K562 (cell line): ENCODE results near the gene PSMB7. TPM values are rescaled to one million over a fixed set of nuclear protein-coding genes. Genes with fewer than 3 reads are reported as not detected.

Experiments
- BHLHE40 ChIP-seq: IDR thresholded peaks from 2 replicates; pipeline ENCODE4 v1.6.1; 2011; ENCODE audit warnings: low read length, improper control_type of control experiment
- CAMTA2 ChIP-seq: fragments of 250-450 bp; sonication (Bioruptor Pico); conservative IDR thresholded peaks from 2 replicates; pipeline ENCODE4 v1.5.1; 2022
- EGR1 ChIP-seq: fragments of 450-650 bp; conservative IDR thresholded peaks from 2 replicates; pipeline ENCODE4 v1.6.1; 2017; ENCODE audit warnings: mild to moderate bottlenecking
- EWSR1 ChIP-seq: fragments of 450-650 bp; IDR thresholded peaks from 2 replicates; pipeline ENCODE4 v1.6.1; 2018; ENCODE audit warnings: borderline replicate concordance, mild to moderate bottlenecking, low read depth, moderate library complexity; ENCODE audit not compliant: partially characterized antibody
- HNRNPLL ChIP-seq: fragments of 200-400 bp; formaldehyde crosslinking; IDR thresholded peaks from 2 replicates; pipeline ENCODE4 v1.6.1; 2017; ENCODE audit warnings: low read length, low read depth, mild to moderate bottlenecking; ENCODE audit not compliant: poor library complexity, severe bottlenecking
- MTA1 ChIP-seq: fragments of 450-650 bp; IDR thresholded peaks from 2 replicates; pipeline ENCODE4 v1.6.1; 2017; ENCODE audit warnings: borderline replicate concordance
- NR2C1 ChIP-seq, 2 experiments: fragments of 450-650 bp; IDR thresholded peaks; 2 replicates each; pipeline ENCODE4 v1.6.1; 2017; ENCODE audit warnings: mild to moderate bottlenecking in 2 of 2, antibody characterized with exemption in 1 of 2, inconsistent platforms in 1 of 2, missing compliant biosample characterization in 1 of 2, missing genetic modification characterization in 1 of 2
- NRF1 ChIP-seq, 2 experiments: fragments of 450-650 bp; IDR thresholded peaks in 1 of 2; conservative IDR thresholded peaks in 1 of 2; 2 replicates each; pipeline ENCODE4 v1.6.1; 2014; ENCODE audit warnings: mild to moderate bottlenecking in 2 of 2
- POLR2B ChIP-seq: fragments of 450-650 bp; IDR thresholded peaks from 2 replicates; pipeline ENCODE4 v1.6.1; 2018; ENCODE audit warnings: low read depth; ENCODE audit not compliant: partially characterized antibody
- YY1 ChIP-seq, 3 experiments: IDR thresholded peaks; 2 replicates each; pipeline ENCODE4 v1.6.1; 2011; ENCODE audit warnings: low read length in 2 of 3, mild to moderate bottlenecking in 2 of 3, moderate library complexity in 2 of 3, borderline replicate concordance in 1 of 3, control low read depth in 1 of 3, low read depth in 1 of 3; ENCODE audit not compliant: insufficient read depth in 3 of 3, insufficient replicate concordance in 2 of 3, control insufficient read depth in 1 of 3, insufficient read length in 1 of 3; ENCODE audit errors: extremely low read depth in 1 of 3
- ZKSCAN8 ChIP-seq: fragments of 200-800 bp; sonication (Bioruptor generic); IDR thresholded peaks from 2 replicates; pipeline ENCODE4 v1.6.1; 2016; ENCODE audit warnings: missing genetic modification characterization, missing compliant biosample characterization
- ZNF134 ChIP-seq: fragments of 250-450 bp; sonication (Bioruptor Pico); conservative IDR thresholded peaks from 2 replicates; pipeline ENCODE4 v1.4.0; 2020
- ZNF212 ChIP-seq: fragments of 450-650 bp; formaldehyde crosslinking; IDR thresholded peaks from 2 replicates; pipeline ENCODE4 v1.4.0; 2020; ENCODE audit warnings: mild to moderate bottlenecking
- ZNF324 ChIP-seq: fragments of 250-450 bp; sonication (Bioruptor Pico); IDR thresholded peaks from 2 replicates; pipeline ENCODE4 v1.4.0; 2020; ENCODE audit warnings: mild to moderate bottlenecking
- ZNF561 ChIP-seq: fragments of 450-650 bp; formaldehyde crosslinking; conservative IDR thresholded peaks from 2 replicates; pipeline ENCODE4 v1.4.0; 2020; ENCODE audit warnings: mild to moderate bottlenecking, moderate library complexity
- ZNF77 ChIP-seq: fragments of 250-450 bp; sonication (Bioruptor Pico); IDR thresholded peaks from 2 replicates; pipeline ENCODE4 v1.5.0; 2020
- polyA plus RNA-seq, 8 experiments: library from polyadenylated mRNA; depleted of rRNA in 4 of 8; stranded (reverse) in 5 of 8; unstranded in 3 of 8; fragments of >200 nt; fragmentation: Nextera tagmentation in 2 of 8; fragmentation: Illumina TruSeq in 1 of 8; extraction: Ambion mirVana in 2 of 8; extraction: Trizol in 1 of 8; gene quantifications; 2 replicates each; pipeline versions ENCODE4 v1.2.1 to v1.2.3, GENCODE V29; 2011 to 2014; ENCODE audit warnings: inconsistent platforms in 1 of 8, missing spikeins in 1 of 8
- total RNA-seq, 7 experiments: library from RNA; depleted of rRNA in 6 of 7; stranded (reverse); fragments of >200 nt in 6 of 7; fragmentation: Illumina TruSeq in 2 of 7; extraction: Trizol in 2 of 7; gene quantifications; 2 replicates each; pipeline versions ENCODE4 v1.2.1 to v1.2.3, GENCODE V29; 2011 to 2021; ENCODE audit warnings: low replicate concordance in 1 of 7
- TF ChIP-seq, protein P1 (sequence below): fragments of 250-450 bp; sonication (Bioruptor Pico); IDR thresholded peaks from 2 replicates; pipeline ENCODE4 v1.5.0; 2020; ENCODE audit warnings: mild to moderate bottlenecking, borderline replicate concordance
- TF ChIP-seq, protein P2 (sequence below): IDR thresholded peaks from 2 replicates; pipeline ENCODE4 v1.6.1; 2016; ENCODE audit warnings: missing genetic modification characterization, missing compliant biosample characterization
- TF ChIP-seq, protein P3 (sequence below): sonication (generic); formaldehyde crosslinking; IDR thresholded peaks from 2 replicates; pipeline ENCODE4 v1.8.0; 2022; ENCODE audit warnings: missing genetic modification reagents, mild to moderate bottlenecking, moderate library complexity, borderline replicate concordance
- TF ChIP-seq, protein P4 (sequence below): sonication (generic); formaldehyde crosslinking; IDR thresholded peaks from 2 replicates; pipeline ENCODE4 v1.8.0; 2022; ENCODE audit warnings: mild to moderate bottlenecking, missing genetic modification reagents, borderline replicate concordance

PSMB7 gene
- total and polyA plus RNA-seq, 9 of the 15 experiments (the other 6 are each of a cell fraction or from before 2014, with no cell fraction given): 321 to 978 (median 407) TPM

DNA sequence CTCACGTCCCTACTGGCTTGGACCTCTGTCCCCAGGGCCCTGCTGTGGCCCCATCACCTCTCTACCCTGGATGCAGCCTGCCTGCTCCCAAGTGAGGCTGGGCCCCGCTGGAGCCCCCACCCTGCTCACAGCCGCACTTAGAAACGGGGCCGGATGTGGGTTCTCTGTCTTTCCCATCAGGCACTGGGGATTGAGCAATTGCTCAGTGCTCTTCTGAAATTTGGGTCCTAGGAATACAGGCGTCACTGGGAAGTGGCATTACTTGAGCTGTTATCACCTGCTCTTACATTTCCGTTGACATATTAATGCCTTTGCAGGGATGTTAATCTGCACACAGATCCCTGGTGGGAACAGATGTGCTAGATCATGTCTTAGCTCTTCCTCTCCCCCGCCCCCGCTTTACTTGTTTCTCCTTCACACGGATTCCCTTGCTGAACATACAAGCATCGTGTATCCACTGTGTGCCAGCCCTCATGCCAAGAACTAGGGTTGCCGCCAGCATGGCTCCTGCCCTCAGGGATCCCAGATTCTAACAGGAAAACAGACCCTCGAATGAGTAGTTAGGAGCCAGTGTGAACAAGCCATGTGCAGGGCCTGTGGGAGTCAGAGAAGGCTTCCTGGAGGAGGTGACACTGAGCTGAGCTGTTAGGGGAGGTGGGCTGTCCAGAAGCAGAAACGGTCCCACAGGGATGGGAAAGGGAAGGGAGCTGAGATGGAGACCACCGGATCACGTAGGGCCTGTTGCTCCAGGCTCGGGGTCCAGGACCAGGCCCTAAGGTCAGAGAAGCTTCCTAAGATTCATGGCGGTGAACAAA lies 92.4 kb downstream of the PSMB7 start (continued):
- TF ChIP-seq, protein P1, sequence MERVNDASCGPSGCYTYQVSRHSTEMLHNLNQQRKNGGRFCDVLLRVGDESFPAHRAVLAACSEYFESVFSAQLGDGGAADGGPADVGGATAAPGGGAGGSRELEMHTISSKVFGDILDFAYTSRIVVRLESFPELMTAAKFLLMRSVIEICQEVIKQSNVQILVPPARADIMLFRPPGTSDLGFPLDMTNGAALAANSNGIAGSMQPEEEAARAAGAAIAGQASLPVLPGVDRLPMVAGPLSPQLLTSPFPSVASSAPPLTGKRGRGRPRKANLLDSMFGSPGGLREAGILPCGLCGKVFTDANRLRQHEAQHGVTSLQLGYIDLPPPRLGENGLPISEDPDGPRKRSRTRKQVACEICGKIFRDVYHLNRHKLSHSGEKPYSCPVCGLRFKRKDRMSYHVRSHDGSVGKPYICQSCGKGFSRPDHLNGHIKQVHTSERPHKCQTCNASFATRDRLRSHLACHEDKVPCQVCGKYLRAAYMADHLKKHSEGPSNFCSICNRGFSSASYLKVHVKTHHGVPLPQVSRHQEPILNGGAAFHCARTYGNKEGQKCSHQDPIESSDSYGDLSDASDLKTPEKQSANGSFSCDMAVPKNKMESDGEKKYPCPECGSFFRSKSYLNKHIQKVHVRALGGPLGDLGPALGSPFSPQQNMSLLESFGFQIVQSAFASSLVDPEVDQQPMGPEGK (CRISPR knock-in tag): no peak
- peak; percentile 57 for TF ChIP-seq EGR1
- TF ChIP-seq ZNF324 (CRISPR knock-in tag): no peak
- no peak for TF ChIP-seq ZNF561 (CRISPR knock-in tag)
- TF ChIP-seq POLR2B: no peak
- no peak for TF ChIP-seq YY1 (IDR thresholded peaks at IDR 0.05; ENCODE audit: borderline replicate concordance in 1 of 3, control insufficient read depth in 1 of 3, extremely low read depth in 1 of 3, insufficient read depth in 3 of 3, insufficient read length in 1 of 3, insufficient replicate concordance in 2 of 3, low read depth in 1 of 3, low read length in 2 of 3)
- TF ChIP-seq, protein P2, sequence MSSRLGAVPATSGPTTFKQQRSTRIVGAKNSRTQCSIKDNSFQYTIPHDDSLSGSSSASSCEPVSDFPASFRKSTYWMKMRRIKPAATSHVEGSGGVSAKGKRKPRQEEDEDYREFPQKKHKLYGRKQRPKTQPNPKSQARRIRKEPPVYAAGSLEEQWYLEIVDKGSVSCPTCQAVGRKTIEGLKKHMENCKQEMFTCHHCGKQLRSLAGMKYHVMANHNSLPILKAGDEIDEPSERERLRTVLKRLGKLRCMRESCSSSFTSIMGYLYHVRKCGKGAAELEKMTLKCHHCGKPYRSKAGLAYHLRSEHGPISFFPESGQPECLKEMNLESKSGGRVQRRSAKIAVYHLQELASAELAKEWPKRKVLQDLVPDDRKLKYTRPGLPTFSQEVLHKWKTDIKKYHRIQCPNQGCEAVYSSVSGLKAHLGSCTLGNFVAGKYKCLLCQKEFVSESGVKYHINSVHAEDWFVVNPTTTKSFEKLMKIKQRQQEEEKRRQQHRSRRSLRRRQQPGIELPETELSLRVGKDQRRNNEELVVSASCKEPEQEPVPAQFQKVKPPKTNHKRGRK (tag): no peak
- TF ChIP-seq ZNF134 (CRISPR knock-in tag): peak; percentile 57; the same call in 1 of the 2 replicates
- no peak for TF ChIP-seq ZNF212
- TF ChIP-seq, protein P3, sequence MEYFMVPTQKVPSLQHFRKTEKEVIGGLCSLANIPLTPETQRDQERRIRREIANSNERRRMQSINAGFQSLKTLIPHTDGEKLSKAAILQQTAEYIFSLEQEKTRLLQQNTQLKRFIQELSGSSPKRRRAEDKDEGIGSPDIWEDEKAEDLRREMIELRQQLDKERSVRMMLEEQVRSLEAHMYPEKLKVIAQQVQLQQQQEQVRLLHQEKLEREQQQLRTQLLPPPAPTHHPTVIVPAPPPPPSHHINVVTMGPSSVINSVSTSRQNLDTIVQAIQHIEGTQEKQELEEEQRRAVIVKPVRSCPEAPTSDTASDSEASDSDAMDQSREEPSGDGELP: no peak
- TF ChIP-seq NR2C1 (IDR thresholded peaks at IDR 0.05): no peak
- TF ChIP-seq NR2C1 (tag; IDR thresholded peaks at IDR 0.05): no peak
- no peak for TF ChIP-seq MTA1
- no peak for TF ChIP-seq BHLHE40
- no peak for TF ChIP-seq CAMTA2 (CRISPR knock-in tag)
- TF ChIP-seq EWSR1: no peak
- no peak for TF ChIP-seq NRF1 (conservative IDR thresholded peaks at IDR 0.05 in 1 of 2, IDR thresholded peaks at IDR 0.05 in 1 of 2)
- TF ChIP-seq, protein P4, sequence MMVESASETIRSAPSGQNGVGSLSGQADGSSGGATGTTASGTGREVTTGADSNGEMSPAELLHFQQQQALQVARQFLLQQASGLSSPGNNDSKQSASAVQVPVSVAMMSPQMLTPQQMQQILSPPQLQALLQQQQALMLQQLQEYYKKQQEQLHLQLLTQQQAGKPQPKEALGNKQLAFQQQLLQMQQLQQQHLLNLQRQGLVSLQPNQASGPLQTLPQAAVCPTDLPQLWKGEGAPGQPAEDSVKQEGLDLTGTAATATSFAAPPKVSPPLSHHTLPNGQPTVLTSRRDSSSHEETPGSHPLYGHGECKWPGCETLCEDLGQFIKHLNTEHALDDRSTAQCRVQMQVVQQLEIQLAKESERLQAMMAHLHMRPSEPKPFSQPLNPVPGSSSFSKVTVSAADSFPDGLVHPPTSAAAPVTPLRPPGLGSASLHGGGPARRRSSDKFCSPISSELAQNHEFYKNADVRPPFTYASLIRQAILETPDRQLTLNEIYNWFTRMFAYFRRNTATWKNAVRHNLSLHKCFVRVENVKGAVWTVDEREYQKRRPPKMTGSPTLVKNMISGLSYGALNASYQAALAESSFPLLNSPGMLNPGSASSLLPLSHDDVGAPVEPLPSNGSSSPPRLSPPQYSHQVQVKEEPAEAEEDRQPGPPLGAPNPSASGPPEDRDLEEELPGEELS: no peak
- TF ChIP-seq ZKSCAN8 (CRISPR knock-in tag): peak; percentile 51; the same call in 1 of the 2 replicates
- TF ChIP-seq HNRNPLL: no peak
- TF ChIP-seq ZNF77: no peak
